HG02852 (cell line): ENCODE measurements around the gene PCBP3.
"Not testable (repeated sequence)": the region's sequence is repeated elsewhere in the genome, so short reads cannot be mapped to it uniquely, and the experiment has no call there.

ENCODE experiments used
- ATAC-seq: cut with Tn5 transposase; IDR thresholded peaks from one replicate; pipeline ENCODE4 v1.9.1; 2021; ENCODE audit warnings: mild to moderate bottlenecking, moderate library complexity; ENCODE audit not compliant: unreplicated experiment

The PCBP3 gene

GRCh38 chr21:45952974-45953373, 309.4 kb downstream of the PCBP3 start:
- no peak for ATAC-seq

GRCh38 chr21:45954261-45954660, 310.7 kb downstream of the PCBP3 start:
- no peak for ATAC-seq

GRCh38 chr21:45954921-45955320, 311.4 kb downstream of the PCBP3 start:
- ATAC-seq: no peak

DNA sequence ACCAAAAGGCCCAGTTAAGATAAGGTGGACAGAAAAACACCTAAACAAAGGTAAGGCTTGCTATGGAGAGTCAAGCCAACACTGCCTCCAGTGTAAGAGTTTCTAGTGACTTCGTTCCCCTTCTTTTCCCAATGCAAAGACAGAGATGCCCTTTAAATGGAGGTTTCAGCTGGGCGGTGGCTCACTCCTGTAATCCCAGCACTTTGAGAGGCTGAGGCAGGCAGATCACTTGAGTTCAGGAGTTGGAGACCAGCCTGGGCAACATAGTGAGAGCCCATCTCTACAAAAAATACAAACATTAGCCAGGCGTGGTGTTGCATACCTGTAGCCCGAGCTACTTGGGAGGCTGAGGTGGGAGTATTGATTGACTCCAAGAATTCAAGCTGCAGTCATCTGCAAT, 314.0 kb downstream of the PCBP3 start:
- no peak for ATAC-seq

- no peak for ATAC-seq
Observed at GRCh38 chr21:45957981-45958600, 314.6 kb downstream of the PCBP3 start.

DNA sequence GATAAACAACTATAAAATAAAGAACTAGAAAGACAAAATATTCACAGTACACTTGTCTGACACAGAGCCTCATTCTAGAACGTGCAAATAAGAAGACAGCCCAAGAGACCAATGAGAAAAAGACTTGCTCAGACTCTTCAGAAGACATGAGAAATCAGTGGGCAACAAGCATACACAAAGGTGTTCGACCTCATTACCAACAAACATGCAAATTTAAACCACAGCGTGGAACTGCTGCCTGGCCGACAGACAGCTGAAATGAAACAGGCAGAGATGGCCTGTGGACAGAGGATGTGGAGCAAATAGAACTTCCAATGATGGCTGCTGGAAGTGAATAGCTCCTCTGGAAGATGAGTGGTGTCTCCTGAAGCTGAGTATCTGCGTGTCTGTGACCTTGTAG, 315.7 kb downstream of the PCBP3 start:
- no peak for ATAC-seq

- ATAC-seq: no peak
Observed at GRCh38 chr21:45959779-45960390, 316.4 kb downstream of the PCBP3 start.

DNA sequence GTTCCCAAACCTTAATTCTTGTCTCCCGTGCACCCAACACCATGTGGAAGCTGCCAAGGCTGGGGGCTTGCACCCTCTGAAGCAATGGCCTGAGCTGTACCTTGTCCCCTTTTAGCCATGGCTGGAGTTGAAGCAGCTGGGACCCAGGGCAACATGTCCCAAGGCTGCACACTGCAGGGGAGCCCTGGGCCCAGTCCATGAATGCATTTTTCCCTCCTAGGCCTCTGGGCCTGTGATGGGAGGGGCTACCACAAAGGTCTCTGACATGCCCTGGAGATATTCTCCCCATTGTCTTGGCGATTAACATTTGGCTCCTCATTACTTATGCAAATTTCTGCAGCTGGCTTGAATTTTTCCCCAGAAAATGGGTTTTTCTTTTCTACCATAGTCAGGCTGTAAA, 317.9 kb downstream of the PCBP3 start:
- ATAC-seq: not testable (repeated sequence)

GRCh38 chr21:45962531-45963231, 319.2 kb downstream of the PCBP3 start:
- no peak for ATAC-seq

GRCh38 chr21:45963232-45963570, 319.7 kb downstream of the PCBP3 start:
- no peak for ATAC-seq

- no peak for ATAC-seq
Observed at GRCh38 chr21:45964649-45965048, 321.1 kb downstream of the PCBP3 start.

GRCh38 chr21:45965084-45965809, 321.7 kb downstream of the PCBP3 start:
- ATAC-seq: no peak

- ATAC-seq: no peak
Observed at GRCh38 chr21:45966791-45967394, 323.4 kb downstream of the PCBP3 start.

GRCh38 chr21:45969921-45970673, 326.6 kb downstream of the PCBP3 start:
- no peak for ATAC-seq

GRCh38 chr21:45970674-45971615, 327.4 kb downstream of the PCBP3 start:
- ATAC-seq: no peak

DNA sequence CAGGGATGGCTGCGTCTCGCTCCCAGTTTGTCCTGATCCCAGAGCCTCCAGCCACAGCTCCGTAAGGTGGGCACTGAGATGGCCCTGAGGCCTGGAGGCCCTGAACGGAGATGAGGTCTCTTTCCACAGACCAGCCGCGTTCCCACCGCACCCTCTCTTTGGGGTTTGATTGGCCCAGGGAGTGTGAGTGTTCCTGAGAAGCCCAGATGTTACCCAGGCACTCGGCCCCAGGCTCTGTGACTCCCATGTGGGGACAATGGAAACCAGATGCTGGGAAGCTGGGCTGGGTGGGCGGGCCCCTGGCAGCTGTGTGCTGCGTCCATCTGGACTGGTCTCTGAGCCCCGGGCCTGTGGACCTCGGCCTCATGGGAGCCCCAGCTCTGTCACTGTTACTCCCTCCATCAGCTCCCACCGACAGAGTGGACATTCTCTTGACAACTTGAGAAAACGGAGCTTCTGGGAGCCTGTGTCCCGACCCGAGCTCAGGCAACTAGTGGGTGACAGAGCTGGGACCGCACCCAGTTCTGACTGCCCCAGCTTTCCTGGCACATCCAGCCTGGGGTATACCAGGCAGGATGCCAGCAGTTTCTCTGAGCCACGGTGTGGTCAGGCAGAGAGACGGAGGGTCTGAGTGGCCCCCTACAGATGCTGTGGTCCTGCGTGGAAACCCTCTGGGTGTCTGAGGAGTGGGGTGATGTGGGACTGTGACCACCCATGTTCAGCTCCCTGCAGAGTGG, 328.3 kb downstream of the PCBP3 start:
- ATAC-seq: no peak

DNA sequence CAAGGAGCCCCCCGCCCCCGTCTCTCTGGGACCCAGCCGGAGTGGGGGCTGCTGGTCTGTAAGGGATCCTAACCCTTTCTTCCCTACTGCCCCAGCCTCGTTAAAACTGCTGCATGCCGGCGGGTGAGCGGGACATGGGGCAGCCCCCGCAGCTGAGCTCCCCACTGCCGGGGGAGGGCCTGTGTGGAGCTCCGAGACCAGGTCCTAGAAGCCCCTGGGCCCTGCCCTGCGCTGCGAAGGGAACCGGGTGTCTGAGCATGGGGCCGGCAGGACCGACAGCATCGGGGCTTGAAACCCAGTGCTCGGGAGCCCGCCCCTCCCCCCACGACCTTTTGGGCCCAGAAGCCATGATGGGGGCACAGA, 328.8 kb downstream of the PCBP3 start:
- ATAC-seq: no peak

DNA sequence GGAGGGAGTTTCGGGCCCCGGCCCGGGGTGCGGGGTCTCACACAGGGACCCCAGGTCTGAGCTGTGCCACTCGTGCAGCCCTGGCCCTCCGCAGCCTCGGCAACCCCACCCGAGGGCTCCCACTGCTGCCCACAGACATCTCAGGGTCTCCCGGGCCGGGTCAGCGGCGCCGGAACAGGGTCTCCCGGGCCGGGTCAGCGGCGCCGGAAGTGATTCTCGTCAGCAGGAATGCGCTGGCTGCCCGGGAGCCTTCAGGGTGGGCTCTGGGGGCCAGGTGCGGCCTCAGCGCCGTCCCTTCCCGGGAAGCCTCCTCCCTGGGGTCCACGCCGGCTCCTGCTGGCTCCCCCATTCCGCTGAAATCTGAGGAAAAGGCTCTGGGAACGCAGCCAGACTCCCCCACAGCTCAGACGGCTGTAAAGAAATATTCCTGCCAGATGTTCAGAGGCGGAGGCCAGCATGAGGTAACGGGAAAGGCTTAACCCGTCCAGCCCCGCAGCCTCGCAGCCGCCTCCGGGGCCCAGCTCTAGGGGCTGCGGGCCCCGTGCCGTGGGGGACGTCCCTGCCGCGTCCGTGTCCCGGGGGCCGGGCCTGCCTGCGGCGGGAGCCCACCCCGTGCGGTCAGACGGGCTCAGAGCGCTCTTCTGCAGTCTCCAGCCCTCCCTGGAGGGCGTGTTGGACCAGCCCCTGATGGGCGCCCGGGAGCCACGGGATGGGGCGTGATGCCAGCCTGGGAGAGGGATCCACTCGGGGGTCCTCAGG, 329.4 kb downstream of the PCBP3 start:
- no peak for ATAC-seq
